Activated CD8-positive, alpha-beta memory T cell treated with anti-CD3 and anti-CD28 coated beads, Interleukin-2, amount 10 ng/mL, durations not matched to agents 7 days and 5 days (primary cell): ENCODE data around the gene TEKT1. TPM values are rescaled to one million over a fixed set of nuclear protein-coding genes. Genes with fewer than 3 reads are reported as not detected.

Experiments
- ATAC-seq: fragments of 150-1000 bp; cut with Tn5 transposase; one replicate; pipeline ENCODE4 v1.10.0; 2021; ENCODE audit warnings: moderate library complexity
- CTCF ChIA-PET: fragments of 350-600 bp; sonication (Branson Sonifier 250); formaldehyde crosslinking; loops from one replicate; lab custom pipeline; 2021; ENCODE audit warnings: antibody characterized with exemption; lab: Charles Lee
- DNase-seq: peaks from one replicate; pipeline ENCODE4 v3.0.0-alpha.2; 2020
- H3K27ac Mint-ChIP-seq: one replicate; pipeline ENCODE4 v1.8.0; 2021; ENCODE audit warnings: mild to moderate bottlenecking, mixed read lengths
- H3K27me3 Mint-ChIP-seq: one replicate; pipeline ENCODE4 v1.8.0; 2021; ENCODE audit warnings: mixed read lengths
- H3K36me3 Mint-ChIP-seq: one replicate; pipeline ENCODE4 v1.8.0; 2021; ENCODE audit warnings: mild to moderate bottlenecking, mixed read lengths
- H3K4me1 Mint-ChIP-seq: one replicate; pipeline ENCODE4 v1.8.0; 2021; ENCODE audit warnings: mixed read lengths
- H3K4me3 Mint-ChIP-seq: one replicate; pipeline ENCODE4 v1.8.0; 2021; ENCODE audit warnings: mild to moderate bottlenecking, moderate library complexity, mixed read lengths
- H3K9me3 Mint-ChIP-seq: one replicate; pipeline ENCODE4 v1.8.0; 2022; ENCODE audit warnings: low read depth, mixed read lengths
- total RNA-seq, 2 experiments: library from RNA; stranded (reverse); gene quantifications; one replicate each; pipeline ENCODE4 v1.2.3, GENCODE V29; 2021

Gene TEKT1
- total RNA-seq, 2 experiments from 2014 or later, result not detected

- Mint-ChIP-seq H3K27ac (no peak overlapping the region), H3K4me1 (peaks cover 2% of the 10 kb centered on the region), H3K36me3 (no peaks in the 10 kb centered on the region), H3K4me3 (no peak overlapping the region), H3K27me3 (peaks cover 37% of the 10 kb centered on the region), H3K9me3 (no peaks in the 10 kb centered on the region)
- ATAC-seq (no peak), DNase-seq (peak; percentile 9)
- CTCF ChIA-PET, result interaction anchor here (1.7 to 2.0 kb wide), 2 partner anchors 26 to 133 kb away, joined by 4 to 5 read pairs; no protein-coding TSS in a partner anchor
These were observed 31.8 kb downstream of the TEKT1 start for GRCh38 chr17:6799738-6800137.

GRCh38 chr17:6797718-6798351 is 33.7 kb downstream of the TEKT1 start:
- CTCF ChIA-PET, result no interaction called here
- H3K4me3 Mint-ChIP-seq, result no peak overlapping the region
- no peaks in the 10 kb centered on the region for H3K36me3 Mint-ChIP-seq
- ATAC-seq (no peak), DNase-seq (peak; percentile 31)
- H3K27ac Mint-ChIP-seq, result no peak overlapping the region
- peaks cover 12% of the 10 kb centered on the region for H3K4me1 Mint-ChIP-seq
- peaks cover 37% of the 10 kb centered on the region for H3K27me3 Mint-ChIP-seq
- H3K9me3 Mint-ChIP-seq, result no peaks in the 10 kb centered on the region

GRCh38 chr17:6796887-6797490 is 34.5 kb downstream of the TEKT1 start:
- ATAC-seq (no peak), DNase-seq (peak; percentile 5)
- H3K27me3 Mint-ChIP-seq, result peaks cover 45% of the 10 kb centered on the region
- CTCF ChIA-PET, result interaction anchor here (1.5 kb wide), 1 partner anchor 131 kb away, joined by 4 read pairs; no protein-coding TSS in a partner anchor
- H3K36me3 Mint-ChIP-seq, result no peaks in the 10 kb centered on the region
- H3K27ac Mint-ChIP-seq, result no peak overlapping the region
- H3K4me3 Mint-ChIP-seq, result no peak overlapping the region
- H3K4me1 Mint-ChIP-seq, result peaks cover 16% of the 10 kb centered on the region
- no peaks in the 10 kb centered on the region for H3K9me3 Mint-ChIP-seq

GRCh38 chr17:6796017-6796886 is 35.3 kb downstream of the TEKT1 start:
- H3K9me3 Mint-ChIP-seq, result no peaks in the 10 kb centered on the region
- peaks cover 16% of the 10 kb centered on the region for H3K4me1 Mint-ChIP-seq
- H3K27me3 Mint-ChIP-seq, result peaks cover 49% of the 10 kb centered on the region
- ATAC-seq (no peak), DNase-seq (no peak)
- H3K4me3 Mint-ChIP-seq, result no peak overlapping the region
- CTCF ChIA-PET, result interaction anchor here (1.5 kb wide), 1 partner anchor 130 kb away, joined by 4 read pairs; no protein-coding TSS in a partner anchor
- no peaks in the 10 kb centered on the region for H3K36me3 Mint-ChIP-seq
- H3K27ac Mint-ChIP-seq, result no peak overlapping the region

DNA sequence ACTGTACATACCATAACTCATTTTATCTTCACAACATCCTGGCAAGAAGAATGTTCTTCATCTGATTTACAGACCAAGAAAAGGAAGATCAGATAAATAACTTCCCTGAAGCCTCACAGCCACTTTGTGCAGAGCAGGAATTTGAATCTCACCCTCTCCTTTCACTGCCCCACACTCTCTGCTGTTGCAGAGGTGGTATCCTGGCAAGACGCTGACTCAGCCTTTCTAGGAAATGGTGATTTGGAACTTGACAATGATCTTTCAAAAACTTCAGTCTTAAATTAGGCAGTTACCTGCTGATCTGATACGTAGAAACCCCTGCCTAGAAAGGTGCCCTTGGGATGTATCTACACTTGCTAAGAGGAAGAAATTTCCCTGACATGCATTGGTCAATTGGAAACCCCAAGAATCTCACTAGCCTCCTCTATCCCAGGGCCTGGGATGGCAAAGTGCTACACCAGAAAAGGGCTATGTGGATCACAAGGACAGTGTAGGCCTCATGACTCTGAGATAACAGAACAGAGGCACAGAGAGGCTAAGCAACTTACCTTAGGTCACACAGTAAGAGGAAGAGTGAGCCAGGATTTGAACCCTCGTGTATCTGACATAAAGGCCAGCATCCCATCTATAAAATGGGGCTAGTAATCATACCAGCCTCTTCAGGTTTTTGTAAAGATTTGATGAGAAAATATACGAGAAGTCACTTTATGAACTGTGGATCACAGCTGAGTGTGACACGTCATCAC is 37.6 kb downstream of the TEKT1 start:
- Mint-ChIP-seq H3K4me1 (peaks cover 16% of the 10 kb centered on the region), H3K9me3 (no peaks in the 10 kb centered on the region), H3K27ac (no peak overlapping the region), H3K4me3 (no peak overlapping the region), H3K36me3 (no peaks in the 10 kb centered on the region), H3K27me3 (peaks cover 58% of the 10 kb centered on the region)
- CTCF ChIA-PET, result no interaction called here
- DNase-seq (no peak), ATAC-seq (peak; percentile 33)

GRCh38 chr17:6789146-6789545 is 42.4 kb downstream of the TEKT1 start:
- Mint-ChIP-seq H3K27ac (no peak overlapping the region), H3K27me3 (peaks cover 79% of the 10 kb centered on the region), H3K36me3 (no peaks in the 10 kb centered on the region), H3K4me1 (peaks cover 13% of the 10 kb centered on the region), H3K4me3 (no peak overlapping the region), H3K9me3 (no peaks in the 10 kb centered on the region)
- CTCF ChIA-PET, result no interaction called here
- no peak for DNase-seq
- no peak for ATAC-seq

DNA sequence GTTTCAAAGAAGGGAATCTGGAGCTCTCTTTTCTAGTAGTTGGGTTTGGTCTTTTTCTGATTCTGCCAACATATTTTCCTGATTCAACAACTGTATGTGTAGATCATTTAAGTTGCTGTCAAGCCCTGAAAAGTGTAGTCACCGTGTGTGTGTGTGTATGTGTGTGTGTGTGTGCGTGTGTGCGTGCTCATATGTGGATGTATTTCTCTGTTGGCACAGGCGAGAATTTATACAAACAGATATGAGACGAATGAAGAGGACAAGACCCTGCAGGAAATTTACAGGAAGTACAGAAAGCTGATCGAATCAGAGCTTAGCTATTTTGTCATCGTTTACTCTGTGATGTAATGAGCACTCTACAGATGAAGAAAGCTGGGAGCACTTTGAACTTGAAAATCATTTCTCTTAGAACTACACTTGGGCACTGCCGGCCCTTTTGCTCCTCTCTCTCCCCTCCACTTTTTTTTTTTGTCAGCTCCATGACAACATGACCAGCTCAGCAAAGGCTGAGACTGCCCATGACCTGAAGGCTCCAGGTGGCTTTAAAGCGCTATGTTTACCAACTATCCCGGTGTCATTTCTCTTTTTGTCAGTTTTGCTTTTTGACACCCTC is 44.3 kb downstream of the TEKT1 start:
- ATAC-seq (no peak), DNase-seq (no peak)
- Mint-ChIP-seq H3K36me3 (no peaks in the 10 kb centered on the region), H3K27ac (no peak overlapping the region), H3K4me3 (no peak overlapping the region), H3K4me1 (no peaks in the 10 kb centered on the region), H3K9me3 (no peaks in the 10 kb centered on the region), H3K27me3 (peaks cover 89% of the 10 kb centered on the region)
- CTCF ChIA-PET, result no interaction called here

- Mint-ChIP-seq H3K27ac (no peak overlapping the region), H3K9me3 (no peaks in the 10 kb centered on the region), H3K27me3 (peaks cover 92% of the 10 kb centered on the region), H3K36me3 (peaks cover 3% of the 10 kb centered on the region), H3K4me1 (no peaks in the 10 kb centered on the region), H3K4me3 (no peak overlapping the region)
- no peak for ATAC-seq
- DNase-seq, result no peak
- CTCF ChIA-PET, result no interaction called here
These were observed 44.9 kb downstream of the TEKT1 start for GRCh38 chr17:6786618-6787017.

DNA sequence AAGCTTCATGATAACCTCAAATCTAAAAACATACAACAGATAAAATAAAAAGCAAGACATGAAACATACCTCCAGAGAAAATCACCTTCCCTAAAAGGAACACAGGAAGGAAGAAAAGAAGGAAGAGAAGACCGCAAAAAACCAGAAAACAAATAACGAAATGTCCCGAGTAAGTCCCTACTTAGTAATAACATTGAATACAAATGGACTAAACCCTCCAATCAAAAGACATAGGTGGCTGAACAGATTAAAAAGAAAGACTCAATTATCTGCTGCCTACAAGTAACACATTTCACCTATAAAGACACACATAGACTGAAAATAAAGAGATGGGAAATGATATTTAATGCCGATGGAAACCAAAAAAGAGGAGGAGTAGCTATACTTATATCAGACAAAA is 49.3 kb downstream of the TEKT1 start:
- CTCF ChIA-PET, result no interaction called here
- Mint-ChIP-seq H3K4me1 (peaks cover 9% of the 10 kb centered on the region), H3K4me3 (no peak overlapping the region), H3K9me3 (no peaks in the 10 kb centered on the region), H3K27ac (no peak overlapping the region), H3K27me3 (peaks cover 74% of the 10 kb centered on the region), H3K36me3 (peaks cover 4% of the 10 kb centered on the region)
- DNase-seq (no peak), ATAC-seq (no peak)

DNA sequence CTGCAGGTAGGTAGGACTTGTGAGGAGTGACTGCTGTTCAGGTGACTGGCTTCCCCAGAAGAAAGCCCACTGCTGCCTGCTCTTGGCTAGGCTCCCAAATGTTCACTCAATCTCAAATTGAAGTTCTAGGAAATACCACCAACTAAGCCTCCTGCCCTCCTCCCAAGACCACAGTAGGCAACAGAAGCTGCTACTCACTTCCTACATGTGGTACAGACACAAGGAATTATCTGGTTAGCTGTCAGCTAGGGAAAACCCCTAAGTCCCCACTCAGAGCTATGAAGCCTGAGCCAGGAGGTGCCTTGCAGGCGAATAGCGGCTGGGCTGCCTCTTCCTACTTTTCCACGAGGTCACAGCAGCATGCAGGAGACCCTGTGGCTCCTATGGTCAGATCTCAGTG is 50.6 kb downstream of the TEKT1 start:
- H3K9me3 Mint-ChIP-seq, result no peaks in the 10 kb centered on the region
- peaks cover 64% of the 10 kb centered on the region for H3K27me3 Mint-ChIP-seq
- DNase-seq (no peak), ATAC-seq (no peak)
- no peak overlapping the region for H3K4me3 Mint-ChIP-seq
- H3K36me3 Mint-ChIP-seq, result peaks cover 6% of the 10 kb centered on the region
- H3K4me1 Mint-ChIP-seq, result peaks cover 12% of the 10 kb centered on the region
- H3K27ac Mint-ChIP-seq, result no peak overlapping the region
- CTCF ChIA-PET, result no interaction called here

GRCh38 chr17:6780001-6780400 is 51.5 kb downstream of the TEKT1 start:
- Mint-ChIP-seq H3K9me3 (no peaks in the 10 kb centered on the region), H3K27me3 (peaks cover 56% of the 10 kb centered on the region), H3K27ac (no peak overlapping the region), H3K4me3 (no peak overlapping the region), H3K36me3 (peaks cover 8% of the 10 kb centered on the region), H3K4me1 (peaks cover 13% of the 10 kb centered on the region)
- no peak for DNase-seq
- no peak for ATAC-seq
- CTCF ChIA-PET, result interaction anchor here (0.5 to 1.2 kb wide), 2 partner anchors 10 to 1510 kb away, joined by 3 read pairs; no protein-coding TSS in a partner anchor

- Mint-ChIP-seq H3K9me3 (peaks cover 2% of the 10 kb centered on the region), H3K36me3 (peaks cover 13% of the 10 kb centered on the region), H3K27me3 (peaks cover 53% of the 10 kb centered on the region), H3K27ac (no peak overlapping the region), H3K4me3 (no peak overlapping the region), H3K4me1 (peaks cover 15% of the 10 kb centered on the region)
- CTCF ChIA-PET, result interaction anchor here (1.2 kb wide), 1 partner anchor 9 kb away, joined by 3 read pairs; no protein-coding TSS in a partner anchor
- no peak for DNase-seq
- ATAC-seq, result no peak
These were observed 52.1 kb downstream of the TEKT1 start for GRCh38 chr17:6779411-6779810.
